Stomach (tissue), 4 donors: ENCODE results near the gene ARHGAP25.

Experiments used
- CTCF ChIP-seq, 7 experiments: fragments of 450-650 bp in 4 of 7; fragments of 200-600 bp in 3 of 7; sonication (generic) in 3 of 7; IDR thresholded peaks; one replicate each; pipeline ENCODE4 v1.5.1; 2016 to 2019; ENCODE audit warnings: antibody characterized with exemption in 7 of 7, control low read depth in 2 of 7, mild to moderate bottlenecking in 1 of 7
- EP300 ChIP-seq: sonication (generic); formaldehyde crosslinking; IDR thresholded peaks from one replicate; pipeline ENCODE4 v1.6.1; 2017; ENCODE audit warnings: antibody characterized with exemption
- POLR2A ChIP-seq, 4 donors: fragments of 450-650 bp; IDR thresholded peaks; one replicate each; pipeline ENCODE4 v1.6.1; 2016; ENCODE audit warnings: antibody characterized with exemption in 4 of 4, control low read depth in 2 of 4, mild to moderate bottlenecking in 1 of 4, moderate library complexity in 1 of 4
- POLR2AphosphoS5 ChIP-seq, 3 donors: sonication (generic); formaldehyde crosslinking; IDR thresholded peaks; one replicate each; pipeline ENCODE4 v1.6.1; 2016; ENCODE audit warnings: antibody characterized with exemption in 3 of 3

- TF ChIP-seq CTCF (IDR thresholded peaks at IDR 0.05) (no peak), POLR2A (IDR thresholded peaks at IDR 0.05) (no peak), EP300 (no peak), POLR2AphosphoS5 (IDR thresholded peaks at IDR 0.05) (no peak)
These were observed 72.0 kb downstream of the ARHGAP25 start for GRCh38 chr2:68806511-68807109.
